Measurements from ENCODE around the gene FGF12. TPM values are rescaled to one million over a fixed set of nuclear protein-coding genes. Genes with fewer than 3 reads are reported as not detected.

Gene FGF12

GRCh38 chr3:192128060-192128459 is 599.3 kb downstream of the FGF12 start:
- H3K4me1 ChIP-seq (ENCODE audit: control insufficient read depth, insufficient read depth, low read length) = no peaks in the 10 kb centered on the region
- H3K9ac ChIP-seq (ENCODE audit: low read depth, low read length) = no peak overlapping the region
- no peak overlapping the region for H3K4me2 ChIP-seq (ENCODE audit: low read length)
- no peaks in the 10 kb centered on the region for H3K36me3 ChIP-seq (ENCODE audit: insufficient read depth, low read length)
- no peaks in the 10 kb centered on the region for H3K27me3 ChIP-seq (ENCODE audit: control insufficient read depth, insufficient read depth, low read length)
- H3K9me3 ChIP-seq (replicated peaks; ENCODE audit: low read length) = no peaks in the 10 kb centered on the region
- H3K4me3 ChIP-seq (ENCODE audit: low read length) = no peak overlapping the region

GRCh38 chr3:192122832-192123594 is 604.3 kb downstream of the FGF12 start:
- Histone ChIP-seq H3K4me2 (ENCODE audit: low read length) (no peak overlapping the region), H3K4me3 (ENCODE audit: low read length) (no peak overlapping the region), H3K9me3 (replicated peaks; ENCODE audit: low read length) (no peaks in the 10 kb centered on the region), H3K9ac (ENCODE audit: low read depth, low read length) (no peak overlapping the region), H3K27me3 (ENCODE audit: control insufficient read depth, insufficient read depth, low read length) (no peaks in the 10 kb centered on the region), H3K4me1 (ENCODE audit: control insufficient read depth, insufficient read depth, low read length) (no peaks in the 10 kb centered on the region), H3K36me3 (ENCODE audit: insufficient read depth, low read length) (no peaks in the 10 kb centered on the region)

GRCh38 chr3:192121923-192122322 is 605.4 kb downstream of the FGF12 start:
- H3K36me3 ChIP-seq (ENCODE audit: insufficient read depth, low read length) = no peaks in the 10 kb centered on the region
- no peak overlapping the region for H3K4me3 ChIP-seq (ENCODE audit: low read length)
- H3K9ac ChIP-seq (ENCODE audit: low read depth, low read length) = no peak overlapping the region
- H3K27me3 ChIP-seq (ENCODE audit: control insufficient read depth, insufficient read depth, low read length) = no peaks in the 10 kb centered on the region
- H3K9me3 ChIP-seq (replicated peaks; ENCODE audit: low read length) = no peaks in the 10 kb centered on the region
- no peaks in the 10 kb centered on the region for H3K4me1 ChIP-seq (ENCODE audit: control insufficient read depth, insufficient read depth, low read length)
- H3K4me2 ChIP-seq (ENCODE audit: low read length) = no peak overlapping the region

- no peaks in the 10 kb centered on the region for H3K27me3 ChIP-seq (ENCODE audit: control insufficient read depth, insufficient read depth, low read length)
- H3K9ac ChIP-seq (ENCODE audit: low read depth, low read length) = no peak overlapping the region
- no peaks in the 10 kb centered on the region for H3K4me1 ChIP-seq (ENCODE audit: control insufficient read depth, insufficient read depth, low read length)
- H3K36me3 ChIP-seq (ENCODE audit: insufficient read depth, low read length) = no peaks in the 10 kb centered on the region
- H3K4me2 ChIP-seq (ENCODE audit: low read length) = no peak overlapping the region
- H3K9me3 ChIP-seq (replicated peaks; ENCODE audit: low read length) = no peaks in the 10 kb centered on the region
- H3K4me3 ChIP-seq (ENCODE audit: low read length) = no peak overlapping the region
These were observed 618.5 kb downstream of the FGF12 start for GRCh38 chr3:192108820-192109219.

GRCh38 chr3:192106543-192106942 is 620.8 kb downstream of the FGF12 start:
- Histone ChIP-seq H3K9me3 (replicated peaks; ENCODE audit: low read length) (no peaks in the 10 kb centered on the region), H3K27me3 (ENCODE audit: control insufficient read depth, insufficient read depth, low read length) (no peaks in the 10 kb centered on the region), H3K4me3 (ENCODE audit: low read length) (no peak overlapping the region), H3K4me2 (ENCODE audit: low read length) (no peak overlapping the region), H3K36me3 (ENCODE audit: insufficient read depth, low read length) (no peaks in the 10 kb centered on the region), H3K4me1 (ENCODE audit: control insufficient read depth, insufficient read depth, low read length) (no peaks in the 10 kb centered on the region), H3K9ac (ENCODE audit: low read depth, low read length) (no peak overlapping the region)

GRCh38 chr3:192092388-192093005 is 634.8 kb downstream of the FGF12 start:
- no peaks in the 10 kb centered on the region for H3K36me3 ChIP-seq (ENCODE audit: insufficient read depth, low read length)
- no peak overlapping the region for H3K4me3 ChIP-seq (ENCODE audit: low read length)
- H3K9me3 ChIP-seq (replicated peaks; ENCODE audit: low read length) = no peaks in the 10 kb centered on the region
- peaks cover 4% of the 10 kb centered on the region for H3K4me1 ChIP-seq (ENCODE audit: control insufficient read depth, insufficient read depth, low read length)
- no peak overlapping the region for H3K9ac ChIP-seq (ENCODE audit: low read depth, low read length)
- H3K27me3 ChIP-seq (ENCODE audit: control insufficient read depth, insufficient read depth, low read length) = no peaks in the 10 kb centered on the region
- no peak overlapping the region for H3K4me2 ChIP-seq (ENCODE audit: low read length)

- Histone ChIP-seq H3K4me1 (ENCODE audit: control insufficient read depth, insufficient read depth, low read length) (peaks cover 4% of the 10 kb centered on the region), H3K4me2 (ENCODE audit: low read length) (no peak overlapping the region), H3K9ac (ENCODE audit: low read depth, low read length) (no peak overlapping the region), H3K27me3 (ENCODE audit: control insufficient read depth, insufficient read depth, low read length) (no peaks in the 10 kb centered on the region), H3K4me3 (ENCODE audit: low read length) (no peak overlapping the region), H3K36me3 (ENCODE audit: insufficient read depth, low read length) (no peaks in the 10 kb centered on the region), H3K9me3 (replicated peaks; ENCODE audit: low read length) (no peaks in the 10 kb centered on the region)
These were observed 635.5 kb downstream of the FGF12 start for GRCh38 chr3:192091831-192092230.

- Histone ChIP-seq H3K4me1 (ENCODE audit: control insufficient read depth, insufficient read depth, low read length) (peaks cover 4% of the 10 kb centered on the region), H3K4me2 (ENCODE audit: low read length) (no peak overlapping the region), H3K36me3 (ENCODE audit: insufficient read depth, low read length) (no peaks in the 10 kb centered on the region), H3K9me3 (replicated peaks; ENCODE audit: low read length) (no peaks in the 10 kb centered on the region), H3K9ac (ENCODE audit: low read depth, low read length) (no peak overlapping the region), H3K4me3 (ENCODE audit: low read length) (no peak overlapping the region), H3K27me3 (ENCODE audit: control insufficient read depth, insufficient read depth, low read length) (no peaks in the 10 kb centered on the region)
These were observed 636.8 kb downstream of the FGF12 start for GRCh38 chr3:192090586-192090985.

Small RNA genes lying within 50 kb of the gene (small RNA-seq; reads per million reads assigned to genes)
- gene RF01210 (not detected), gene RNU1-20P (not detected)
